Activated naive CD4-positive, alpha-beta T cell treated with anti-CD3 and anti-CD28 coated beads, Interleukin-2, amount 50 U/mL, for 72 hours (primary cell): ENCODE results near the gene SULT2A1. TPM values are rescaled to one million over a fixed set of nuclear protein-coding genes. Genes with fewer than 3 reads are reported as not detected.
"Not testable (repeated sequence)": the region's sequence is repeated elsewhere in the genome, so short reads cannot be mapped to it uniquely, and the experiment has no call there.

ENCODE experiments used
- ATAC-seq, 2 donors: fragments of 150-1000 bp; cut with Tn5 transposase; 2 replicates each; pipeline ENCODE4 v1.10.0; 2021; ENCODE audit warnings: mild to moderate bottlenecking in 2 of 2, moderate library complexity in 2 of 2
- DNase-seq, 2 donors: peaks; one replicate each; pipeline ENCODE4 v3.0.0; 2021 to 2022; ENCODE audit warnings: low spot score in 2 of 2
- H3K27ac Mint-ChIP-seq, 2 donors: one replicate each; pipeline ENCODE4 v1.8.0; 2022; ENCODE audit warnings: mild to moderate bottlenecking in 2 of 2, mixed read lengths in 2 of 2
- H3K36me3 Mint-ChIP-seq, 2 donors: one replicate each; pipeline ENCODE4 v1.8.0; 2022; ENCODE audit warnings: mixed read lengths in 2 of 2
- H3K9me3 Mint-ChIP-seq, 2 donors: one replicate each; pipeline ENCODE4 v1.8.0; 2022; ENCODE audit warnings: mixed read lengths in 2 of 2
- total RNA-seq, 2 donors: library from RNA; stranded (reverse); gene quantifications; one replicate each; pipeline ENCODE4 v1.2.3, GENCODE V29; 2022

Gene SULT2A1
- total RNA-seq, 2 donors from 2014 or later, result not detected

- H3K9me3 Mint-ChIP-seq, H3K27ac Mint-ChIP-seq, DNase-seq, H3K36me3 Mint-ChIP-seq, ATAC-seq: not testable (repeated sequence)
Observed at GRCh38 chr19:47879385-47879784, 6.7 kb downstream of the SULT2A1 start.

GRCh38 chr19:47878906-47879305 is 7.2 kb downstream of the SULT2A1 start:
- H3K27ac Mint-ChIP-seq, result no peak overlapping the region
- ATAC-seq, result no peak

GRCh38 chr19:47865166-47865565 is 20.9 kb downstream of the SULT2A1 start:
- Mint-ChIP-seq H3K9me3 (no peaks in the 10 kb centered on the region), H3K36me3 (peaks cover 0 to 7% of the 10 kb centered on the region in 2 donors), H3K27ac (no peak overlapping the region)
- no peak for DNase-seq
- no peak for ATAC-seq

More at GRCh38 chr19:47878906-47879305, 7.2 kb downstream of the SULT2A1 start:
- H3K36me3 Mint-ChIP-seq, result peaks cover 0 to 5% of the 10 kb centered on the region in 2 donors
- no peak for DNase-seq
- peaks cover 0 to 3% of the 10 kb centered on the region in 2 donors for H3K9me3 Mint-ChIP-seq

- DNase-seq (peak; percentile 75 to 97), ATAC-seq (peak; percentile 97 to 98)
- Mint-ChIP-seq H3K36me3 (peaks cover 0 to 7% of the 10 kb centered on the region in 2 donors), H3K27ac (no peak overlapping the region), H3K9me3 (no peaks in the 10 kb centered on the region)
Observed at GRCh38 chr19:47863514-47863936, 22.6 kb downstream of the SULT2A1 start.

GRCh38 chr19:47861630-47862029 is 24.5 kb downstream of the SULT2A1 start:
- peaks cover 0 to 7% of the 10 kb centered on the region in 2 donors for H3K36me3 Mint-ChIP-seq
- ATAC-seq (no peak), DNase-seq (no peak)
- no peak overlapping the region for H3K27ac Mint-ChIP-seq
- no peaks in the 10 kb centered on the region for H3K9me3 Mint-ChIP-seq

GRCh38 chr19:47860602-47861297 is 25.4 kb downstream of the SULT2A1 start:
- peaks cover 0 to 7% of the 10 kb centered on the region in 2 donors for H3K36me3 Mint-ChIP-seq
- H3K9me3 Mint-ChIP-seq, result no peaks in the 10 kb centered on the region
- ATAC-seq (no peak), DNase-seq (no peak)
- no peak overlapping the region for H3K27ac Mint-ChIP-seq

GRCh38 chr19:47859838-47860237 is 26.3 kb downstream of the SULT2A1 start:
- H3K27ac Mint-ChIP-seq, H3K36me3 Mint-ChIP-seq, ATAC-seq, H3K9me3 Mint-ChIP-seq, DNase-seq: not testable (repeated sequence)

GRCh38 chr19:47858646-47859285 is 27.3 kb downstream of the SULT2A1 start, which contains the start of gene TPRX2:
TSS of gene TPRX2 (plus strand) at chr19:47859235. CDS start at chr19:47859247, 12 bp downstream.
- not testable (repeated sequence) for ATAC-seq, H3K9me3 Mint-ChIP-seq, DNase-seq, H3K27ac Mint-ChIP-seq, H3K36me3 Mint-ChIP-seq

GRCh38 chr19:47858231-47858630 is 27.9 kb downstream of the SULT2A1 start:
- not testable (repeated sequence) for DNase-seq, H3K27ac Mint-ChIP-seq, ATAC-seq, H3K36me3 Mint-ChIP-seq, H3K9me3 Mint-ChIP-seq

- Mint-ChIP-seq H3K9me3 (no peaks in the 10 kb centered on the region), H3K27ac (no peak overlapping the region), H3K36me3 (no peaks in the 10 kb centered on the region)
- ATAC-seq (no peak), DNase-seq (no peak)
Observed at GRCh38 chr19:47854459-47854858, 31.7 kb downstream of the SULT2A1 start.

GRCh38 chr19:47853003-47853402 is 33.1 kb downstream of the SULT2A1 start:
- no peak for ATAC-seq
- H3K9me3 Mint-ChIP-seq, result no peaks in the 10 kb centered on the region
- H3K36me3 Mint-ChIP-seq, result no peaks in the 10 kb centered on the region
- DNase-seq, result no peak
- no peak overlapping the region for H3K27ac Mint-ChIP-seq

- ATAC-seq (no peak), DNase-seq (peak in 1 of 2 donors; percentile 66)
- H3K27ac Mint-ChIP-seq, result no peak overlapping the region
- H3K9me3 Mint-ChIP-seq, result no peaks in the 10 kb centered on the region
- H3K36me3 Mint-ChIP-seq, result no peaks in the 10 kb centered on the region
Observed at GRCh38 chr19:47848823-47849473, 37.2 kb downstream of the SULT2A1 start.

- no peak overlapping the region for H3K27ac Mint-ChIP-seq
- DNase-seq (no peak), ATAC-seq (no peak)
- no peaks in the 10 kb centered on the region for H3K9me3 Mint-ChIP-seq
- H3K36me3 Mint-ChIP-seq, result no peaks in the 10 kb centered on the region
Observed at GRCh38 chr19:47848425-47848822, 37.7 kb downstream of the SULT2A1 start.

- DNase-seq (no peak), ATAC-seq (no peak)
- Mint-ChIP-seq H3K27ac (no peak overlapping the region), H3K36me3 (no peaks in the 10 kb centered on the region), H3K9me3 (no peaks in the 10 kb centered on the region)
Observed at GRCh38 chr19:47842941-47843340, 43.2 kb downstream of the SULT2A1 start.

- no peak for DNase-seq
- ATAC-seq, result no peak
- Mint-ChIP-seq H3K9me3 (no peaks in the 10 kb centered on the region), H3K27ac (no peak overlapping the region), H3K36me3 (no peaks in the 10 kb centered on the region)
Observed at GRCh38 chr19:47839913-47840312, 46.2 kb downstream of the SULT2A1 start.

GRCh38 chr19:47839411-47839810 is 46.7 kb downstream of the SULT2A1 start:
- Mint-ChIP-seq H3K36me3 (no peaks in the 10 kb centered on the region), H3K27ac (no peak overlapping the region), H3K9me3 (no peaks in the 10 kb centered on the region)
- ATAC-seq, result no peak
- no peak for DNase-seq

GRCh38 chr19:47836038-47836437 is 50.1 kb downstream of the SULT2A1 start:
- H3K36me3 Mint-ChIP-seq, result no peaks in the 10 kb centered on the region
- ATAC-seq, result no peak
- no peak overlapping the region for H3K27ac Mint-ChIP-seq
- no peaks in the 10 kb centered on the region for H3K9me3 Mint-ChIP-seq
- DNase-seq, result no peak
